ENCODE results near the gene SLBP. TPM values are rescaled to one million over a fixed set of nuclear protein-coding genes. Genes with fewer than 3 reads are reported as not detected.

SLBP gene
- total and polyA plus RNA-seq, 10 of the 15 experiments (the other 5 are each of a cell fraction or from before 2014, with no cell fraction given), result 94.4 to 278 (median 158) TPM

DNA sequence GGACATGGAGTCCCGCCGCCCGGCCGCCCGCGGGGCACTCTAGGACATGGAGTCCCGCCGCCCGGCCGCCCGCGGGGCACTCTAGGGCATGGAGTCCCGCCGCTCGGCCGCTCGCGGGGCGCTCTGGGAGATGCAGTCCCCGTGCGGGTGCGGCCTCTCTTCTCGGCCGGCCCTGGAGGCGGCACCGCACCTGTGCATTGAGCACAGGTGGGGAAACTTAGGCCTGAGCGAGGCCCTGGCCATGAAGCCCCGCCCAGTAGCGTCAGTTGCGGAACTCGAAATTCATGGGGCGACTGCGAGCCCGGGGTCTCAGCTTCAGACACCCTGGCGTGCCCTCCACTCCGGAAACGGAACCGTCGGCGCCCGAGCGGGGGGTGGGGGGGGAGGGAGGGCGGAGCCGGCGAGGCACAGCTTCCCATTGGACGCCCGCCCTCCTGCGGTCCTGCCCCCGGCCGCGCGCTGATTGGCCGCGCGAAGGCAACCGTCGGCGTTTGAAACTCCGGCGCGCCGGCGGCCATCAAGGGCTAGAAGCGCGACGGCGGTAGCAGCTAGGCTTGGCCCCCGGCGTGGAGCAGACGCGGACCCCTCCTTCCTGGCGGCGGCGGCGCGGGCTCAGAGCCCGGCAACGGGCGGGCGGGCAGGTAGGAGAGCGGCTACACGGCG is 9.0 kb upstream of the SLBP start, which contains the start of the genes TACC3 and TMEM129 (continued):
- TF ChIP-seq, protein P1, sequence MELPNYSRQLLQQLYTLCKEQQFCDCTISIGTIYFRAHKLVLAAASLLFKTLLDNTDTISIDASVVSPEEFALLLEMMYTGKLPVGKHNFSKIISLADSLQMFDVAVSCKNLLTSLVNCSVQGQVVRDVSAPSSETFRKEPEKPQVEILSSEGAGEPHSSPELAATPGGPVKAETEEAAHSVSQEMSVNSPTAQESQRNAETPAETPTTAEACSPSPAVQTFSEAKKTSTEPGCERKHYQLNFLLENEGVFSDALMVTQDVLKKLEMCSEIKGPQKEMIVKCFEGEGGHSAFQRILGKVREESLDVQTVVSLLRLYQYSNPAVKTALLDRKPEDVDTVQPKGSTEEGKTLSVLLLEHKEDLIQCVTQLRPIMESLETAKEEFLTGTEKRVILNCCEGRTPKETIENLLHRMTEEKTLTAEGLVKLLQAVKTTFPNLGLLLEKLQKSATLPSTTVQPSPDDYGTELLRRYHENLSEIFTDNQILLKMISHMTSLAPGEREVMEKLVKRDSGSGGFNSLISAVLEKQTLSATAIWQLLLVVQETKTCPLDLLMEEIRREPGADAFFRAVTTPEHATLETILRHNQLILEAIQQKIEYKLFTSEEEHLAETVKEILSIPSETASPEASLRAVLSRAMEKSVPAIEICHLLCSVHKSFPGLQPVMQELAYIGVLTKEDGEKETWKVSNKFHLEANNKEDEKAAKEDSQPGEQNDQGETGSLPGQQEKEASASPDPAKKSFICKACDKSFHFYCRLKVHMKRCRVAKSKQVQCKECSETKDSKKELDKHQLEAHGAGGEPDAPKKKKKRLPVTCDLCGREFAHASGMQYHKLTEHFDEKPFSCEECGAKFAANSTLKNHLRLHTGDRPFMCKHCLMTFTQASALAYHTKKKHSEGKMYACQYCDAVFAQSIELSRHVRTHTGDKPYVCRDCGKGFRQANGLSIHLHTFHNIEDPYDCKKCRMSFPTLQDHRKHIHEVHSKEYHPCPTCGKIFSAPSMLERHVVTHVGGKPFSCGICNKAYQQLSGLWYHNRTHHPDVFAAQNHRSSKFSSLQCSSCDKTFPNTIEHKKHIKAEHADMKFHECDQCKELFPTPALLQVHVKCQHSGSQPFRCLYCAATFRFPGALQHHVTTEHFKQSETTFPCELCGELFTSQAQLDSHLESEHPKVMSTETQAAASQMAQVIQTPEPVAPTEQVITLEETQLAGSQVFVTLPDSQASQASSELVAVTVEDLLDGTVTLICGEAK (IDR thresholded peaks at IDR 0.05; ENCODE audit: borderline replicate concordance), result peak; percentile 92
- TF ChIP-seq, protein P2, sequence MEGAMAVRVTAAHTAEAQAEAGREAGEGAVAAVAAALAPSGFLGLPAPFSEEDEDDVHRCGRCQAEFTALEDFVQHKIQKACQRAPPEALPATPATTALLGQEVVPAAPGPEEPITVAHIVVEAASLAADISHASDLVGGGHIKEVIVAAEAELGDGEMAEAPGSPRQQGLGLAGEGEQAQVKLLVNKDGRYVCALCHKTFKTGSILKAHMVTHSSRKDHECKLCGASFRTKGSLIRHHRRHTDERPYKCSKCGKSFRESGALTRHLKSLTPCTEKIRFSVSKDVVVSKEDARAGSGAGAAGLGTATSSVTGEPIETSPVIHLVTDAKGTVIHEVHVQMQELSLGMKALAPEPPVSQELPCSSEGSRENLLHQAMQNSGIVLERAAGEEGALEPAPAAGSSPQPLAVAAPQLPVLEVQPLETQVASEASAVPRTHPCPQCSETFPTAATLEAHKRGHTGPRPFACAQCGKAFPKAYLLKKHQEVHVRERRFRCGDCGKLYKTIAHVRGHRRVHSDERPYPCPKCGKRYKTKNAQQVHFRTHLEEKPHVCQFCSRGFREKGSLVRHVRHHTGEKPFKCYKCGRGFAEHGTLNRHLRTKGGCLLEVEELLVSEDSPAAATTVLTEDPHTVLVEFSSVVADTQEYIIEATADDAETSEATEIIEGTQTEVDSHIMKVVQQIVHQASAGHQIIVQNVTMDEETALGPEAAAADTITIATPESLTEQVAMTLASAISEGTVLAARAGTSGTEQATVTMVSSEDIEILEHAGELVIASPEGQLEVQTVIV (IDR thresholded peaks at IDR 0.05; ENCODE audit: borderline replicate concordance, partially characterized antibody), result no peak
- TF ChIP-seq STAT1 (conservative IDR thresholded peaks at IDR 0.05), result no peak
- TF ChIP-seq SREBF2 (IDR thresholded peaks at IDR 0.05; ENCODE audit: low read length), result 0 out of 2 replicates have a peak, but pooled peaks have one; percentile 39
- TF ChIP-seq BMI1 (IDR thresholded peaks at IDR 0.05; ENCODE audit: borderline replicate concordance), result no peak
- TF ChIP-seq BHLHE40 (IDR thresholded peaks at IDR 0.05; ENCODE audit: borderline replicate concordance in 1 of 2, low read depth in 2 of 2, low read length in 1 of 2), result peak in 1 of 2 experiments; percentile 63; a peak in 1 of 4 replicates
- TF ChIP-seq KLF5 (IDR thresholded peaks at IDR 0.05; ENCODE audit: partially characterized antibody), result no peak
- TF ChIP-seq NRF1 (conservative IDR thresholded peaks at IDR 0.05; ENCODE audit: low read depth, low read length), result no peak
- TF ChIP-seq TCF12 (IDR thresholded peaks at IDR 0.05; ENCODE audit: low read depth, low read length), result peak; percentile 75; the same call in 1 of the 2 replicates
- TF ChIP-seq EP300 (IDR thresholded peaks at IDR 0.05; ENCODE audit: borderline replicate concordance in 1 of 2, control insufficient read depth in 1 of 2, low read depth in 2 of 2, low read length in 2 of 2), result no peak
- peak; percentile 50; the same call in 2 of the 3 replicates for TF ChIP-seq POU2F2 (IDR thresholded peaks at IDR 0.05; ENCODE audit: borderline replicate concordance, low read depth, low read length)
- no peak for TF ChIP-seq NR2C2 (IDR thresholded peaks at IDR 0.05; ENCODE audit: borderline replicate concordance, control insufficient read depth, insufficient read length, low read depth)
- TF ChIP-seq ZNF622 (IDR thresholded peaks at IDR 0.05), result no peak
- no peak for TF ChIP-seq CREB1 (IDR thresholded peaks at IDR 0.05; ENCODE audit: low read depth)
- peak in 1 of 2 experiments; percentile 30; a peak in 1 of 4 replicates for TF ChIP-seq SRF (IDR thresholded peaks at IDR 0.05; ENCODE audit: low read depth in 2 of 2, low read length in 2 of 2)
- TF ChIP-seq IRF4 (IDR thresholded peaks at IDR 0.05; ENCODE audit: low read depth, low read length), result no peak
- TF ChIP-seq JUNB (IDR thresholded peaks at IDR 0.05), result no peak
- no peak for TF ChIP-seq SUZ12 (IDR thresholded peaks at IDR 0.05; ENCODE audit: unreplicated experiment)
- TF ChIP-seq FOXM1 (IDR thresholded peaks at IDR 0.05; ENCODE audit: low read depth, low read length), result no peak
- no peak for TF ChIP-seq MYC (IDR thresholded peaks at IDR 0.05; ENCODE audit: insufficient read depth, insufficient read length, insufficient replicate concordance, low read length, severe bottlenecking)
- TF ChIP-seq SPI1 (IDR thresholded peaks at IDR 0.05; ENCODE audit: borderline replicate concordance, insufficient read depth, low read depth, low read length), result no peak
- TF ChIP-seq, protein P3, sequence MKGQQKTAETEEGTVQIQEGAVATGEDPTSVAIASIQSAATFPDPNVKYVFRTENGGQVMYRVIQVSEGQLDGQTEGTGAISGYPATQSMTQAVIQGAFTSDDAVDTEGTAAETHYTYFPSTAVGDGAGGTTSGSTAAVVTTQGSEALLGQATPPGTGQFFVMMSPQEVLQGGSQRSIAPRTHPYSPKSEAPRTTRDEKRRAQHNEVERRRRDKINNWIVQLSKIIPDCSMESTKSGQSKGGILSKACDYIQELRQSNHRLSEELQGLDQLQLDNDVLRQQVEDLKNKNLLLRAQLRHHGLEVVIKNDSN (IDR thresholded peaks at IDR 0.05; ENCODE audit: borderline replicate concordance, extremely low read length, insufficient read depth, low read depth, low read length), result no peak

All from GM12878 (cell line).